ENCODE data around the gene MTX1.

- TF ChIP-seq ZNF274 (IDR thresholded peaks at IDR 0.05; ENCODE audit: low read depth, low read length) (no peak), YY1 (IDR thresholded peaks at IDR 0.05; ENCODE audit: insufficient read depth, insufficient read length) (no peak)
These were observed 21.6 kb upstream of the MTX1 start for GRCh38 chr1:155186794-155187455.
